Urinary bladder (tissue), 4 donors: ENCODE measurements around the gene TSPAN32. TPM values are rescaled to one million over a fixed set of nuclear protein-coding genes. Genes with fewer than 3 reads are reported as not detected.
"Not testable (repeated sequence)": the region's sequence is repeated elsewhere in the genome, so short reads cannot be mapped to it uniquely, and the experiment has no call there.

Source experiments
- DNase-seq: peaks from one replicate; pipeline ENCODE4 v3.0.0-alpha.2; 2015; ENCODE audit errors: extremely low spot score
- H3K27ac ChIP-seq: one replicate; pipeline ENCODE4 v1.5.1; 2013; ENCODE audit warnings: low read depth, mild to moderate bottlenecking, moderate library complexity
- H3K36me3 ChIP-seq: one replicate; pipeline ENCODE4 v1.6.1; 2013; ENCODE audit warnings: mild to moderate bottlenecking, moderate library complexity; ENCODE audit not compliant: insufficient read depth
- H3K4me1 ChIP-seq: one replicate; pipeline ENCODE4 v1.6.1; 2013; ENCODE audit warnings: mild to moderate bottlenecking, moderate library complexity; ENCODE audit not compliant: insufficient read depth
- H3K4me3 ChIP-seq: one replicate; pipeline ENCODE4 v1.5.1; 2013; ENCODE audit warnings: low read depth, low read length
- WGBS: extraction: QIAGEN DNeasy Blood & Tissue Kit; methylation state at CpG from one replicate; pipeline ENCODE4 v1.1.7; 2013; 5-methylcytosine and 5-hydroxymethylcytosine counted together
- polyA plus RNA-seq: library from polyadenylated mRNA; stranded (reverse); fragments of 200-250 nt; gene quantifications from one replicate; pipeline ENCODE4 v1.2.3, GENCODE V29; 2013
- total RNA-seq: library from RNA; depleted of rRNA; stranded (reverse); fragments of >200 nt; gene quantifications from one replicate; pipeline ENCODE4 v1.2.3, GENCODE V29; 2014
- donor health status: healthy with polysubstance abuse.
- donor health status: healthy.

TSPAN32 gene
- total and polyA plus RNA-seq, 2 donors: 1.7 to 1.9 TPM

GRCh38 chr11:2348986-2349385, 47.2 kb downstream of the TSPAN32 start:
- DNase-seq: no peak
- no peak overlapping the region for H3K4me3 ChIP-seq
- H3K4me1 ChIP-seq: no peaks in the 10 kb centered on the region
- H3K36me3 ChIP-seq: no peaks in the 10 kb centered on the region
- no peak overlapping the region for H3K27ac ChIP-seq
- 92% methylated on average over 1 of the region's 1 CpG for WGBS

GRCh38 chr11:2351701-2352100, 49.9 kb downstream of the TSPAN32 start:
- H3K27ac ChIP-seq: no peak overlapping the region
- no peaks in the 10 kb centered on the region for H3K36me3 ChIP-seq
- no peak overlapping the region for H3K4me3 ChIP-seq
- no peaks in the 10 kb centered on the region for H3K4me1 ChIP-seq
- 84% methylated on average over 3 of the region's 3 CpGs for WGBS
- no peak for DNase-seq

- no peak for DNase-seq
- H3K4me1 ChIP-seq: no peaks in the 10 kb centered on the region
- 82% methylated on average over 4 of the region's 4 CpGs for WGBS
- H3K27ac ChIP-seq: no peak overlapping the region
- no peaks in the 10 kb centered on the region for H3K36me3 ChIP-seq
- no peak overlapping the region for H3K4me3 ChIP-seq
Observed at GRCh38 chr11:2352420-2352819, 50.6 kb downstream of the TSPAN32 start.

- Histone ChIP-seq H3K27ac (no peak overlapping the region), H3K36me3 (no peaks in the 10 kb centered on the region), H3K4me3 (no peak overlapping the region), H3K4me1 (no peaks in the 10 kb centered on the region)
- DNase-seq: no peak
- WGBS: 81% methylated on average over 7 of the region's 7 CpGs
Observed at GRCh38 chr11:2355000-2355644, 53.3 kb downstream of the TSPAN32 start.

- Histone ChIP-seq H3K4me1 (no peaks in the 10 kb centered on the region), H3K4me3 (no peak overlapping the region), H3K27ac (no peak overlapping the region), H3K36me3 (no peaks in the 10 kb centered on the region)
- WGBS: 80% methylated on average over 8 of the region's 8 CpGs
- DNase-seq: no peak
Observed at GRCh38 chr11:2357246-2357645, 55.4 kb downstream of the TSPAN32 start.

- not testable (repeated sequence) for H3K4me3 ChIP-seq, H3K36me3 ChIP-seq, H3K4me1 ChIP-seq, DNase-seq, H3K27ac ChIP-seq
- WGBS: 93% methylated on average over 13 of the region's 13 CpGs
Observed at GRCh38 chr11:2357651-2358050, 55.8 kb downstream of the TSPAN32 start.

- Histone ChIP-seq H3K36me3 (no peaks in the 10 kb centered on the region), H3K4me1 (no peaks in the 10 kb centered on the region), H3K27ac (no peak overlapping the region), H3K4me3 (no peak overlapping the region)
- no peak for DNase-seq
- WGBS: 97% methylated on average over 11 of the region's 11 CpGs
Observed at GRCh38 chr11:2358754-2359442, 57.1 kb downstream of the TSPAN32 start.

GRCh38 chr11:2359557-2359956, 57.7 kb downstream of the TSPAN32 start:
- no peak overlapping the region for H3K4me3 ChIP-seq
- H3K27ac ChIP-seq: no peak overlapping the region
- H3K4me1 ChIP-seq: no peaks in the 10 kb centered on the region
- no peak for DNase-seq
- H3K36me3 ChIP-seq: no peaks in the 10 kb centered on the region
- 91% methylated on average over 9 of the region's 9 CpGs for WGBS

GRCh38 chr11:2360081-2360642, 58.3 kb downstream of the TSPAN32 start:
- DNase-seq: no peak
- H3K36me3 ChIP-seq: no peaks in the 10 kb centered on the region
- no peaks in the 10 kb centered on the region for H3K4me1 ChIP-seq
- H3K4me3 ChIP-seq: no peak overlapping the region
- WGBS: 92% methylated on average over 14 of the region's 14 CpGs
- H3K27ac ChIP-seq: no peak overlapping the region

GRCh38 chr11:2361565-2361964, 59.8 kb downstream of the TSPAN32 start:
- H3K4me3 ChIP-seq: no peak overlapping the region
- no peak overlapping the region for H3K27ac ChIP-seq
- WGBS: 90% methylated on average over 9 of the region's 9 CpGs
- H3K36me3 ChIP-seq: no peaks in the 10 kb centered on the region
- H3K4me1 ChIP-seq: no peaks in the 10 kb centered on the region
- DNase-seq: no peak

- no peak for DNase-seq
- Histone ChIP-seq H3K36me3 (no peaks in the 10 kb centered on the region), H3K4me3 (no peak overlapping the region), H3K27ac (no peak overlapping the region), H3K4me1 (no peaks in the 10 kb centered on the region)
- WGBS: 90% methylated on average over 7 of the region's 7 CpGs
Observed at GRCh38 chr11:2362414-2362813, 60.6 kb downstream of the TSPAN32 start.

- H3K4me3 ChIP-seq: no peak overlapping the region
- 87% methylated on average over 10 of the region's 10 CpGs for WGBS
Observed at GRCh38 chr11:2363130-2363529, 61.3 kb downstream of the TSPAN32 start.

GRCh38 chr11:2363577-2364370, 62.0 kb downstream of the TSPAN32 start:
- no peaks in the 10 kb centered on the region for H3K36me3 ChIP-seq
- DNase-seq: no peak
- no peak overlapping the region for H3K4me3 ChIP-seq
- WGBS: 89% methylated on average over 15 of the region's 15 CpGs
- no peak overlapping the region for H3K27ac ChIP-seq
- H3K4me1 ChIP-seq: no peaks in the 10 kb centered on the region

More at GRCh38 chr11:2363130-2363529, 61.3 kb downstream of the TSPAN32 start:
- Histone ChIP-seq H3K36me3 (no peaks in the 10 kb centered on the region), H3K4me1 (no peaks in the 10 kb centered on the region), H3K27ac (no peak overlapping the region)
- DNase-seq: no peak
